Uterus (tissue), 4 donors: ENCODE data around the gene PGLYRP2. TPM values are rescaled to one million over a fixed set of nuclear protein-coding genes. Genes with fewer than 3 reads are reported as not detected.

Experiments used
- DNase-seq, 2 donors: peaks; one replicate each; pipeline ENCODE4 v3.0.0-alpha.2; 2019 to 2020
- H3K27ac ChIP-seq, 2 donors: fragments of 200-600 bp; sonication (generic); 1 replicate in 1 of 2; 2 replicates in 1 of 2; pipeline ENCODE4 v1.5.1; 2016 to 2018
- H3K27me3 ChIP-seq, 2 donors: fragments of 200-600 bp; sonication (generic); one replicate each; pipeline ENCODE4 v1.5.1; 2018 to 2019; ENCODE audit warnings: control low read depth in 1 of 2
- H3K36me3 ChIP-seq, 2 donors: fragments of 200-600 bp; sonication (generic); one replicate each; pipeline ENCODE4 v1.5.1; 2019; ENCODE audit warnings: control low read depth in 1 of 2
- H3K4me1 ChIP-seq, 2 donors: fragments of 200-600 bp; sonication (generic); one replicate each; pipeline ENCODE4 v1.5.1; 2018 to 2019; ENCODE audit warnings: control low read depth in 1 of 2
- H3K4me3 ChIP-seq, 2 donors: fragments of 200-600 bp; sonication (generic); 1 replicate in 1 of 2; 2 replicates in 1 of 2; pipeline ENCODE4 v1.5.1; 2018 to 2019; ENCODE audit warnings: mild to moderate bottlenecking in 1 of 2
- H3K9me3 ChIP-seq, 2 donors: fragments of 200-600 bp; sonication (generic); one replicate each; pipeline ENCODE4 v1.5.1; 2019; ENCODE audit warnings: control low read depth in 1 of 2
- CTCF ChIP-seq, 4 experiments: fragments of 200-600 bp in 2 of 4; fragments of 450-650 bp in 2 of 4; sonication (generic) in 2 of 4; IDR thresholded peaks; one replicate each; pipeline ENCODE4 v1.5.1; 2016 to 2019; ENCODE audit warnings: antibody characterized with exemption in 4 of 4, mild to moderate bottlenecking in 2 of 4, moderate library complexity in 1 of 4
- POLR2A ChIP-seq, 2 donors: fragments of 450-650 bp; IDR thresholded peaks; one replicate each; pipeline ENCODE4 v1.6.1; 2016; ENCODE audit warnings: antibody characterized with exemption in 2 of 2, mild to moderate bottlenecking in 1 of 2, moderate library complexity in 1 of 2
- intact Hi-C: fragments of 100-400 bp; cut with DNase I; formaldehyde crosslinking; loops from one replicate; pipeline ENCODE4 v1.15.1; 2023; ENCODE audit warnings: low total_unique reads
- total RNA-seq, 4 donors: library from RNA; depleted of rRNA in 3 of 4; stranded (reverse); fragments of >200 nt in 3 of 4; gene quantifications; one replicate each; pipeline versions ENCODE4 v1.1.0 to v1.2.4, GENCODE V29; 2014 to 2023
- donor health status: DM: yes; HTN: yes; CAD: no.

Gene PGLYRP2
- total RNA-seq, 4 donors from 2014 or later = not detected

DNA sequence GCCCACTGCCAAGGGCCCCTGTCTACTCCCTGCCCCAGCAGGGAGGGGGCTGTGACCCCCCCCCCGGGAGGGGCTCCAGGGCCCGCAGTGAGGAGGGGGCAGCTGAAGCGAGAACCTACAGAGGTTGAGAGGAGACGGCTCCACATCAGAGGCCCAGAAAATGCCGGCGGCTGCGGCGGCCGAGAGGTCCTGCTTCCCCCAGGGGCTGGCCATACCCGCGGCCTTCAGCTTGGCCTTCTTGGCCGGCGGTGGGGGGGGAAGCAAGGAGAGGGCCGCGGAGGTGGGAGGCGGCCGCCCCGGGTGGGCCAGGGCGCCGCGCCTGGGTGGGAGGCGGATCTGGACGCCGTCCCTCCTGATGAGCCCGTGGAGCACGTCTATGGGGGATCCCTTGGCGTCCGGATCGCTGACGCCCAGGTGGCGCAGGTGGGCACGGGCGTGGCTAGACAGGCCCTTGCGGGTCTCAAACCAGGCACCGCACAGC is 51.3 kb downstream of the PGLYRP2 start:
- Histone ChIP-seq H3K27me3 (no peaks in the 10 kb centered on the region), H3K27ac (no peak overlapping the region), H3K36me3 (no peaks in the 10 kb centered on the region), H3K4me3 (no peak overlapping the region), H3K4me1 (peaks cover 9 to 14% of the 10 kb centered on the region in 2 donors), H3K9me3 (no peaks in the 10 kb centered on the region)
- intact Hi-C loops = no loop called here
- no peak for DNase-seq
- no peak for TF ChIP-seq CTCF (IDR thresholded peaks at IDR 0.05)

- Histone ChIP-seq H3K36me3 (no peaks in the 10 kb centered on the region), H3K9me3 (no peaks in the 10 kb centered on the region), H3K27me3 (no peaks in the 10 kb centered on the region), H3K4me3 (no peak overlapping the region), H3K4me1 (peaks cover 9 to 14% of the 10 kb centered on the region in 2 donors), H3K27ac (no peak overlapping the region)
- DNase-seq = no peak
- intact Hi-C loops = no loop called here
- TF ChIP-seq CTCF (IDR thresholded peaks at IDR 0.05) (no peak), POLR2A (IDR thresholded peaks at IDR 0.05) (no peak)
These were observed 52.0 kb downstream of the PGLYRP2 start for GRCh38 chr19:15427350-15427700.

DNA sequence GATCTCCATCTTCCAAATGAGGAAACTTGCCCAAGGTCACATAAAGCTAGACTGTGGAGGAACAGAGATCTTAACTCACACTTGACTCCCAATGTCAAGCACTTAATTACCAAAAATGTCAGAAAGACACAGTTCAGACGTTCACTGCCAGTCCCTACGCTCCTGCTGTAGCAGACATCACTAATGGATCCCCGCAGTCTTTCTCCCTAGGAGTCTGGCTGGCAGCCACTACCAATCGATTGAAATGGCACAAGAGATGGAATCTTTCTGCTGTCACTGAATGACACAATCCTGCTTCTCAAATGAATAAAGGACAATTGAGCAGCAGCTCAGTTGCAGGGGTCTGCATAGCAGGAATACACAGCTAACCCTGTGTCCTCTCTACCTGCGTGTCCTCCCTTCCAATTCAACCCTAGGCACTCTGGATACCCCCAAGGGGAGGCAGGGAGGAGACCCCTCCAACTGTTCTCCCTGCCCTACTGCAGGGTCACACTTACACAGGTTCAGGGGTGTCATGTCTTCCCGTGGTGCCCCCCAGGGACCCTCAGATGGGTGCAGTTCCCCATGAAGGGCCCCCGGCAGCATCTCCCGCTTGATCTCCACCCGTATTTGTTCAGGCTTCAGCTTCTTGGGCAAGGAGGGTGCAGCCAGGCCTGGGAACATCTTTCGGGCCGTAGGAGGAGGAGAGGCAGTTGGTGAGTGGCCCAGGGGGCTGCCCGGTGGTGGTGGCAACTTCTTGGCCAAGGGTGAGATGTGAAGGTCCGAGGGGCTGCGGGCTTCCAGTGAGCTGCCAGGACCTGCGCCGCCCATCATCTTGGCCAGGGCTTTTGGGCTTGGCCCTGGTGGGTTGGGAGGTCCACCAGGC is 52.6 kb downstream of the PGLYRP2 start:
- Histone ChIP-seq H3K27ac (no peak overlapping the region), H3K4me1 (peaks cover 9 to 12% of the 10 kb centered on the region in 2 donors), H3K4me3 (no peak overlapping the region), H3K9me3 (no peaks in the 10 kb centered on the region), H3K27me3 (no peaks in the 10 kb centered on the region), H3K36me3 (no peaks in the 10 kb centered on the region)
- intact Hi-C loops = no loop called here
- no peak for TF ChIP-seq CTCF (IDR thresholded peaks at IDR 0.05)
- TF ChIP-seq POLR2A (IDR thresholded peaks at IDR 0.05) = no peak
- no peak for DNase-seq

DNA sequence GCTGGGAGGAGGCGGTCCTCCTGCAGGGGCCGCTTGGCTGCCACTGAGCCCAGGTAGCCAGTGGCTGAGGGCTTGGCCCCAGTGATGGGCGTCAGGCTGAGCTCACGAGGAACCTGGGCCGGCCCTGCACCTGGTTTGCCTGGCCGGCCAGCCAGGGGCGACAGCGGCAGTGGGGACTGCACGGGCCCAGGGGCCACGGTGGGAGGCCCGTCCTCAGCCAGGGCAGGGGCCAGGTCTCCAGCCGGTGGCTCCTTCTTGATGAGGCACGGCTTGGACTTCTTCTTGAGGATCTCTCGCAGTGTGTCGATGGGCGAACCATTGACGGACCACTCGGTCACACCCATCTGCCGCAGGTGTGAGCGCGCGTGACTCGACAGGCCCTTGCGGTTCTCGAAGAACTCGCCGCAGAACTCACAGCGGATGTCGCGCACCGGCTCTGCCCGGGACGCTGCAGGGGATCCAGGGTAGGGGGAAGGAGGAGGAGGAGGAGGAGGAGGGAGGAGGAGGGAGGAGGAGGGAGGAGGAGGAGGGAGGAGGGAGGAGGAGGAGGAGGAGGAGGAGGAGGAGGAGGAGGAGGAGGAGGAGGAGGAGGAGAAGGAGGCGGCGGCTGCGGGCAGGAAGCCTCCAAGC is 53.9 kb downstream of the PGLYRP2 start:
- Histone ChIP-seq H3K4me1 (peaks cover 0 to 3% of the 10 kb centered on the region in 2 donors), H3K4me3 (no peak overlapping the region), H3K27me3 (no peaks in the 10 kb centered on the region), H3K9me3 (no peaks in the 10 kb centered on the region), H3K36me3 (no peaks in the 10 kb centered on the region), H3K27ac (no peak overlapping the region)
- no peak for TF ChIP-seq POLR2A (IDR thresholded peaks at IDR 0.05)
- no peak for TF ChIP-seq CTCF (IDR thresholded peaks at IDR 0.05)
- DNase-seq = no peak
- intact Hi-C loops = no loop called here

DNA sequence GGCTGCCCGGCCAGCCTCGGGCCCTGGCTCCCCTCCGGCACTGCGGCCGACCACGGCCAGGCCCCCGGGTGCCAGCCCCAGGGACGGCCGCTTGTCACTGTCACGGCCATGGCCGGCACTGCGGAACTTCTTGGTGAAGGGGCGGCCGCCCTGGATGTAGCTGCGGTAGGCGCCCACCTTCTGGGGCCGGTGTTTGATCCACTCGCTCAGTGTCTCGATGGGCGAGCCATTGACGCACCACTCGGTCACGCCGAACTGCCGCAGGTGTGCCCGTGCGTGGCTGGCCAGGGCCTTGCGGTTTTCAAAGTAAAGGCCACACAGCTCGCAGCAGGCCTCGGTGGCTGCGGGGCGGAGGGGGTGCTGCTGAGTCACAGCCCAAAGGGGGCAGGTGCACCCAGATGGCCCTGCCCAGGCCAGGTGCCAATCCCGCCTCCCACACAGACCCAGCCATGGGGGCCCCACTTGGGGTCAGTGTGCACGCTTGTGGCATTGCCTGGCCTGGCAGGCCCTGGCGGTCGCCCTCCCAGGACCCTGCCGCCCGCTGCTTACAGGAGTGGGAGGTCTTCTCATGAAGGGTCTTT is 54.5 kb downstream of the PGLYRP2 start:
- no peak for TF ChIP-seq POLR2A (IDR thresholded peaks at IDR 0.05)
- TF ChIP-seq CTCF (IDR thresholded peaks at IDR 0.05) = no peak
- Histone ChIP-seq H3K4me3 (no peak overlapping the region), H3K27ac (no peak overlapping the region), H3K4me1 (no peaks in the 10 kb centered on the region), H3K36me3 (no peaks in the 10 kb centered on the region), H3K27me3 (no peaks in the 10 kb centered on the region), H3K9me3 (no peaks in the 10 kb centered on the region)
- DNase-seq = no peak
- intact Hi-C loops = no loop called here
